Activated CD8-positive, alpha-beta memory T cell treated with anti-CD3 and anti-CD28 coated beads, Interleukin-2, amount 50 U/mL, for 1 hour (primary cell): ENCODE measurements around the gene SLC43A3.
"Not testable (repeated sequence)": the region's sequence is repeated elsewhere in the genome, so short reads cannot be mapped to it uniquely, and the experiment has no call there.

ENCODE experiments used
- DNase-seq: peaks from one replicate; pipeline ENCODE4 v3.0.0-alpha.2; 2020; ENCODE audit errors: extremely low read depth

The SLC43A3 gene

GRCh38 chr11:57406337-57406904, 20.5 kb downstream of the SLC43A3 start:
- no peak for DNase-seq

DNA sequence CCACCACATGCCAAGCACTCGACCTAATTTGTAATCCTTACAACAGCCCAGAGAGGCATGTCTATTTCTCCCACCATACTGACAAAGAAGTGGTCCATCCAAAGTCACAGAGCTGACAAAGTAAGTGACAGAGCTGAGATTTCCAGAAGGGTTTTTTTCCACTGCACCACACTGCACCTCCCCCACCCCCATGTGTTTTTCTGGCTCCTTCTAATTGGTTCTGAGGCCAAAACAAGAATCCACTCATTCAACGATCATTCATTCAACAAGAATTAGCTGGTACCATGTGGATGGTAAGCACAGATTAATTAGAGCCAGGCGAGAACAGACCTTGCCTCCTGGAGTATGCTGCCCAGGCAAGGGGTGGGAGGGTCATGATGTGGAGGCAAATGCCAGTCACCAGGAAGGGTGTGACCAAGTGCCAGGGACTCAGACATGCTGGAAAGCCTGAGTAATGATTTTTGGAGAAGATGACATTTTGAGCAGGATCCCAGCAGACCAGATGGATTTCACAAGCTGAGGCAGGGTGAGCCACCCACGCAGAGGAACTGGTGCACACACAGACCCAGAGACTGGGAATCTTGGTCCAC, 21.6 kb downstream of the SLC43A3 start:
- DNase-seq = no peak

GRCh38 chr11:57403802-57404147, 23.1 kb downstream of the SLC43A3 start:
- no peak for DNase-seq

GRCh38 chr11:57403003-57403801, 23.7 kb downstream of the SLC43A3 start:
- not testable (repeated sequence) for DNase-seq

GRCh38 chr11:57402188-57403002, 24.5 kb downstream of the SLC43A3 start:
- no peak for DNase-seq

GRCh38 chr11:57399972-57400578, 26.8 kb downstream of the SLC43A3 start:
- no peak for DNase-seq

DNA sequence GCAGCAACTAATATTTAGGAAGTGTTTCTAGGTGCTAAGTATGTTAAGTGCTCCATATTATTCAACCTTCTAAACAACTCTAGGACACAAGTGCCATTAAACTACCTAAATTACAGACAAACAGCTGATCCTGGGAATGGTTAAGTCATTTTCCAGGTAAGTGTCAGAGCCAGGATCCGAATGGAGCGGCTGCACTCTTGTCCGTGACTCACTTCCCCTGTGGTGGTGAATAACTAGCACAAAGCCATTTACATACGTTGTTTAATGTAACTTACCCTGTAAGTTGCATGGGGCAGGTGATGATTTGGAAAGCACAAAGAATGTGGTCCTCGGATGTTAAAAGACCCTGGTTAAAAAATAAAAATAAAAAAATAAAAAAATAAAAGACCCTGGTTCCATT, 27.7 kb downstream of the SLC43A3 start:
- DNase-seq = no peak

DNA sequence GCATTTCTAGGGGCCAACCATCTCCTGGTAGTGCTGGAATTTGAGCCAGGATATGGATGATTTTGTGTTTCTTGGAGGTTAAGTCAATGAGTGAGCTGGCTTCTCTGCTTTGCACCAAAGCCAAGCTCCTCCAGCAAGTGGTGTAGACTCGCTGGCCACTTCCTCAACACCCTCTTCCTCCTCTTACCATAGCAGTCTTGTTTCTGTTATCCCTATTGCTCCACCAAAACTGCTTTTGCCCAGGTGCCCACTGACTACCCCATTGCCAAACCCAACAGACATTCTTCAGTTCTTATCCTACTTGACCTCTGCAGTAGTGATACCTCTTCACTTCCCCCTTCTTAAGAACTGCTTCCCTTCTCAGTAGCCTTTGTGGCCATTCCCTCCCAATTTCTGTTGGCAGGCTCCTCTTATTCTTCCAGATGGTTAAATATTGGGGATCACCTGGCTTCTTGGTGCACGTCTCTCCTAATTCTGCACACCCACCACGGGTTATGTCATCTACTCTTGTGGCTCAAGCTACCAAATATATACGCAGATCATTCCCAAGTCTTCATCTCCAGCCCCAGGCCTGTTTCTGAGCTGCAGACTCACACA, 29.4 kb downstream of the SLC43A3 start:
- no peak for DNase-seq

GRCh38 chr11:57396744-57397143, 30.2 kb downstream of the SLC43A3 start:
- DNase-seq = no peak

GRCh38 chr11:57395905-57396623, 30.9 kb downstream of the SLC43A3 start:
- no peak for DNase-seq

GRCh38 chr11:57394203-57394965, 32.5 kb downstream of the SLC43A3 start:
- DNase-seq = no peak

GRCh38 chr11:57392763-57393105, 34.2 kb downstream of the SLC43A3 start:
- no peak for DNase-seq

DNA sequence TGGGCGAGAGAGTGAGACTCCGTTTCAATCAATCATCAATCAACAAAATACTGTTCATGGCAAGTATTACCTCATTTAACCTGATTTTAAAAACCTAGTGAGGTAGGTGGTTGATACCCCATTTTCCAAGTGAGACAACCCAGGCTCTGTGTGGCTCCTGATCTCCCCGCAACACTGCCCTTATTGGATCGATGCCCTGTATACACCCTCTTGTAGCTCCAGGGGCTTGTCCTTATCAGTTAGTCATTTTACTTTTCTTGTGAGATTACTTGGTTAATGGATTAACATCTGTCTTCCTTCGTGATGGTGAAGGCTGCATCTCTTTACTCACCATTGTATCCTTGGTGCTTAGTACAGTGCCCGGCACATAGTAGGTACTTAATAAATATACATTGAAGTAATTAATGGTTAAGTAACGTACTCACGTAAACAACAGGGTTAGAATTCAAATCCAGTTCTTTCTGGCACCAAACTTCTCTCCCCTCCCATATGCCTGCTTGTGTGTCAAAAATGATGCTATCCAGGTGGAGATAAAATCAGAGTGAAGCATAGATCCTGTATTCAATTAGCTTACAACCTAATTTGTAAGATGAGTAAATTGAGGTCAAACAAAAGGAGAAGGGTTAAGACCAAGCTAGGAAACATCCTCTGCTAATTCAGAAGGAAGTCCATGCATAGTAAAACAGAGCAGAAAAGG, 34.7 kb downstream of the SLC43A3 start:
- no peak for DNase-seq

DNA sequence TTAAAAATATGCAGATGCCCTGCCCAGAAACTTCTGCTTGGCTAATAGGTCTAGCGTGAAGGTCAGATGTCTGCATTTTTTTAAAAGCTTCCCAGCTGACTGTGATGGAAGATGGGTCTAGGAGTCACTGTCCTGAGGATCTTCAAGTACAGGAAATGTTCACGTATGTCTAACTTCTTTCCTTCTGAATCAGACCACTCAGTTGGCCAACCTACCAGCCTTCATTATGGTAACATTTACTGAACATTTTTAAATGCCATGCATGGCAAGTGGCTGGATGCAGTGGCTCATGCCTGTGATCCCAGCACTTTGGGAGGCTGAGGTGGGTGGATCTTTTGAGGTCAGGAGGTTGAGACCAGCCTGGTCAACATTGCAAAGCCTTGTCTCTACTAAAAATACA, 35.4 kb downstream of the SLC43A3 start:
- no peak for DNase-seq

- DNase-seq = no peak
These were observed 35.8 kb downstream of the SLC43A3 start for GRCh38 chr11:57391111-57391510.

DNA sequence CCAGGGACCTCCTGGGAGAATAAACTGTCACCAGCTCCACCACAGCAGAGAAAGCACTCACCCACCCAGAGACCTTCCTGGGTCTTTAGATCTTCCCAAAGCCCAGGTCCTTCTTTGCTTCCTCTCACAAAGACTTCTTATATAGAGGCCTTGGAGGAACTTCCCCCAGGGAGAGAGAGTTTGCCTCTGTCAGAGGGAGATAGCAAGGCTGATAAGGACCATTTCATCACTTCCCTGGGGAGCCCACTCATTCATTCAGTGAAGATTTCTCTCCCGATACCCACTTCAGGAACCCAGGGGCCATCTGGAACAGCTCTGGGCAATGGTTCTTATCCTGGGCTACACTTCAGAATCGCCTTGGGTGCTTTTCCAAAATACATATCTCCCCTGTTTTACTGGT, 36.4 kb downstream of the SLC43A3 start, which contains the start of gene PRG2:
PRG2 (minus strand) TSS at position 116 of the 400 bp plus-strand sequence. CDS start 706 bp downstream, outside the sequence.
- no peak for DNase-seq

GRCh38 chr11:57387289-57388030, 39.5 kb downstream of the SLC43A3 start:
- no peak for DNase-seq

- no peak for DNase-seq
These were observed 40.6 kb downstream of the SLC43A3 start for GRCh38 chr11:57386178-57386940.
